Hair follicle dermal papilla cell (primary cell): ENCODE measurements around the gene IFIT2. TPM values are rescaled to one million over a fixed set of nuclear protein-coding genes. Genes with fewer than 3 reads are reported as not detected.

ENCODE experiments used
- total RNA-seq: library from RNA; depleted of rRNA; stranded (reverse); fragments of >200 nt; gene quantifications from 2 replicates; pipeline ENCODE4 v1.2.3, GENCODE V29; 2012

Gene IFIT2
- 10.9 and 11.9 TPM in 2 replicates for total RNA-seq

GRCh38 chr10:89301721-89302445 lies at the start of gene IFIT2:
Gene IFIT2 (plus strand): TSS chr10:89302046. CDS start chr10:89302124, 78 bp downstream.

GRCh38 chr10:89327803-89328441 lies 26.1 kb downstream of the IFIT2 start, which contains the start of gene IFIT3:
Gene IFIT3 (plus strand): TSS chr10:89327997. CDS start chr10:89328074, 77 bp downstream.

Other genes starting within 250 kb of the IFIT2 start
- 48.0 and 83.4 TPM in 2 replicates for gene CH25H, start 94.7 kb upstream of the IFIT2 start, total RNA-seq
- gene LIPA, start 50.3 kb upstream of the IFIT2 start, total RNA-seq = 94.3 and 121 TPM in 2 replicates
- 59.5 and 59.7 TPM in 2 replicates for gene IFIT3, start 26.0 kb downstream of the IFIT2 start, total RNA-seq
- under 0.01 TPM in 1 of 2 replicates, not detected in the other for gene IFIT1B, start 76.0 kb downstream of the IFIT2 start, total RNA-seq
- 35.3 and 36.5 TPM in 2 replicates for gene IFIT1, start 90.6 kb downstream of the IFIT2 start, total RNA-seq
- gene IFIT5, start 112.5 kb downstream of the IFIT2 start, total RNA-seq = 50.6 and 54.8 TPM in 2 replicates
- gene SLC16A12, start 233.5 kb downstream of the IFIT2 start, total RNA-seq = not detected in 2 replicates